GM12801 (cell line): ENCODE data around the gene RHO.

ENCODE experiments used
- TF ChIP-seq, protein P1 (sequence below): IDR thresholded peaks from one replicate; pipeline ENCODE4 v1.5.1; 2011; ENCODE audit warnings: control low read depth; ENCODE audit not compliant: insufficient read length; ENCODE audit errors: extremely low read depth

The RHO gene

DNA sequence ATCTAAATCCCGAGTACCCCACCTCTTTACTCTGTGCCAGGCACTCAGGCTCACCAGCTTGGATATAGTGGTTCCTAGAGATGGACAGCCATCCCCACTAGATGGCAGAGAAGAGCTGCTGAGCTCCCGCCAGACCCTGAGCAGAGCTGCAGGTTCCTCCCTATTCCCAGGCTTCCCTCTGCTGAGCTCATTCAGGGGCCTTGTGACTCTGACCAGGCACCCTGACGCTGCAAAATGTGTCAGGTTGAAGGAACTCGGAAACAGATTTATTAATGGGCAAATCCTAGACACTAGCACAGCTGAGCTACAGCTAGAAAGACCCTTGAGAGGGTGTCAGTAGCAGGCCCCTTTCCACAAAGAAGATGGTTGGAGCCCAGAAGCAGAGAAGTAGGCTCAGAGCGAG is 38.2 kb upstream of the RHO start:
- TF ChIP-seq, protein P1, sequence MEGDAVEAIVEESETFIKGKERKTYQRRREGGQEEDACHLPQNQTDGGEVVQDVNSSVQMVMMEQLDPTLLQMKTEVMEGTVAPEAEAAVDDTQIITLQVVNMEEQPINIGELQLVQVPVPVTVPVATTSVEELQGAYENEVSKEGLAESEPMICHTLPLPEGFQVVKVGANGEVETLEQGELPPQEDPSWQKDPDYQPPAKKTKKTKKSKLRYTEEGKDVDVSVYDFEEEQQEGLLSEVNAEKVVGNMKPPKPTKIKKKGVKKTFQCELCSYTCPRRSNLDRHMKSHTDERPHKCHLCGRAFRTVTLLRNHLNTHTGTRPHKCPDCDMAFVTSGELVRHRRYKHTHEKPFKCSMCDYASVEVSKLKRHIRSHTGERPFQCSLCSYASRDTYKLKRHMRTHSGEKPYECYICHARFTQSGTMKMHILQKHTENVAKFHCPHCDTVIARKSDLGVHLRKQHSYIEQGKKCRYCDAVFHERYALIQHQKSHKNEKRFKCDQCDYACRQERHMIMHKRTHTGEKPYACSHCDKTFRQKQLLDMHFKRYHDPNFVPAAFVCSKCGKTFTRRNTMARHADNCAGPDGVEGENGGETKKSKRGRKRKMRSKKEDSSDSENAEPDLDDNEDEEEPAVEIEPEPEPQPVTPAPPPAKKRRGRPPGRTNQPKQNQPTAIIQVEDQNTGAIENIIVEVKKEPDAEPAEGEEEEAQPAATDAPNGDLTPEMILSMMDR: no peak

DNA sequence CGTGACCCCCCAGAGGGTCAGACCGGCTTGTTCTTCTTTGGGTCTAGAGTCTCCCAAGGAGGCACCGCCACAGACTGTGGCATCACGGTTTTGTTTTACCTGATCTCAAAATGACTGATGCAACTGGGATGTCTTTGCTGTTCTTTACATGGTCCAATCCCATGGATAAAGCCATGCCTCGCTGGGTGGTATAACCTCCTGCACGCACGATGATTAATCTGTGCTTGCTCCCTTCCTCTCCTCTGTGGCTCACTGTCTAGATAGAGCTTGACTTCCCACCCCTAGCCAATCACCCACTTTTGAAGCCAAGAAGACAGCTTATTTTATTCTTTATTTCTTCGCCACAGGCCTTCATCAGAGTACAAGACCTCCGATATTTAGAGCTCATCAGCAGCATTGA is 36.6 kb upstream of the RHO start:
- TF ChIP-seq, protein P1: no peak

DNA sequence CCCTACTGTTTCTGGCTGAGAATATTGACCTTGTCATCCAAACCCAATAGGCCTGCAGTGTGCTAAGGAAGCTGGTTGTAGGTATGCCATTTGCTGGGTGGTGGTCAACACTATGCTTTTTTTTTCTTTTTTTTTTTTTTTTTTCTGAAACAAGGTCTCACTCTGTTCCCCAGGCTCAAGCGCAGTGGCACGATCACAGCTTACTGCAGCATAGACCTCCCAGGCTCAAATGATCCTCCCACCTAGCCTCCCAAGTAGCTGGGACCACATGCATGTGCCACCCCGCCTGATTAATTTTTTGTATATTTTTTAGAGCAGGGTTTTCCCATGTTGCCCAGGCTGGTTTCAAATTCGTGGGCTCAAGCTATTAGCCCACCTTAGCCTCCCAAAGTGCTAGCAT is 35.7 kb upstream of the RHO start:
- TF ChIP-seq, protein P1: no peak

DNA sequence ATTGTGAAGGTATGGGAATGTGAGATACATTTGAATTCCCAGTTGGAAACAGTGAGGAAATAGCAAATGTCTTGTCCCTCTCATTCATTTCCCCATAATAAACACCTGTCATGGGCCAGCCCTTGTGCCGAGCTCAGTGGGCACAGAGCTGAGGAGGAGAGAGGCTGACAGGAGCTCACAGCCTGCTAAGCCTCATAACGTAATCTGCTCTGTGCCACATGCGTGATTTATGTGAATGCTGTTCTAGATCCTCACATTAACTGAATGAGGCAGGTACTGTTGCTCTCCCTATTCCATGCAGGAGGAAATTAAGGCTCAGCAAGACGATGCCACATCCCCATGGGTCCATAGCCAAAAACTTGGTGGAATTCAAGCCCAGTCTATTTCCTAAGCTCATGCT is 35.2 kb upstream of the RHO start:
- TF ChIP-seq, protein P1: no peak

DNA sequence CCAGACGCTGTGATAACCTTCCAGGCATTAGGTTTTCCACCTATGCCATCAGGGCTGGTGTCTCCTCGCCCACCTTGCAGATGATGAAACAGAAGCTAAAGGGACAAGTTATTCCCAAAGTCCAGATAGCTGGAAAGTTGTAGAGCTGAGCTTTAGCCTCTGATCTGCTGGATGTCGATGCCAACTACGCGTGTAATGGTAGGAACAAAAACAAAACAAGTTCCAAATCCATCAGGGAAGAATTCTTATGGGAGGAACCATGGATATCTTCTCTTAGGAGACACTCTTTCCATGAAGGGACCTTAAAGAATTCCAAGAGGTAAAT is 28.1 kb upstream of the RHO start:
- TF ChIP-seq, protein P1: no peak

DNA sequence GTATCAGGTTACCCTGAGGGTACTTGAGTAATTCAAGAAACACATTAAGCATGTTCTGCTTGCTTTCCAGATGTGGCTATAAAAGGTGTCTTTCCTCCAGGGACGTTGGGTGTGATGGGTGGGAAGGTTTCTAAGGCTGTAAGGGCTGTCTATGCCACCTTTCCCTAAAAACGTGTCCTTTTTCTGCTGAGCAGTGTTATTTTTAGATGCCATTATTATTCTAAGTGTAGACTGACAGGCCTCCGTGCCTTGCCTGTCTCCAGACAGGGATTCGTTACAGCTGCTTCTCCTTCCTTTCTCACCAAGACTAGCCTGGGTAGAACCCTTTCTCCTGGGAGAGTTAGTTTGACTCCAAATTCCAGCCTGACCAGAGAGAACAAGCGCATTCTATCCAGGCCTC is 26.8 kb upstream of the RHO start:
- TF ChIP-seq, protein P1: no peak

DNA sequence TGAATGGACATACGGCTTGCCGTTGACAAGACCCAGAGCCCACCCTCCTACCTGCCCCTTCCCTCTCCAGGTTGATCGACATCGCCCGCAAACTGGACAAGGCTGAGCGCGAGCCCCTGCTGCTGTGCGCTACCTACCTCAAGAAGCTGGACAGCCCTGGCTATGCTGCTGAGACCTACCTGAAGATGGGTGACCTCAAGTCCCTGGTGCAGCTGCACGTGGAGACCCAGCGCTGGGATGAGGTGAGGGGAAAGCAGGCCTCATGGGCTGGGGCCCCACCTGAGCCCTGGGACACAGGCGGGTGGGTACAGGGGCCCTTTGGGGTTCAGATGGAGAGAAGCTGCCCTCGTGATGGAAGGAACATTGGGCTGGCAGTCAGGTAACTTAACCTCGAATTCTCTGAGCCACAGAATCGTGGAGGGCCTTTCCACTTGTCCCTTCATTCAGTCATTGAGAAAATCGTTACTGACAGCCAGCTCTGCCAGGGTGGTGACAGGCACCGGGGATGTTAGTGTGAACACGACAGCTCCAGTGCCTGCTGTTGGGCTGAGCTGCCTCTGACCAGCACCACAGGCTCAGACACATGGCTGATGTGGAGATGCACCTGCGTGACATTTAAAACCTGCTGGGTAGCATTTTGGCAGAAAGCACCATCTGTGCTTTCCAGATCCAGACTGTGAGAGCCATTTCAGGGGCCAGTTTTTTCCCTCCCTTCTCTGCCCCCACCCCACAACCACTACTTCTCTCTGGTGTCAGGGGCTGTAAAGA is 25.6 kb upstream of the RHO start:
- TF ChIP-seq, protein P1: no peak
